Astrocyte (in vitro differentiated cells and primary cell): ENCODE data around the gene OSMR. TPM values are rescaled to one million over a fixed set of nuclear protein-coding genes. Genes with fewer than 3 reads are reported as not detected.
A peak's percentile ranks its signal among the peaks of the same experiment; 100 is the strongest.

Source experiments
- DNase-seq: peaks from one replicate; pipeline ENCODE4 v3.0.0-alpha.2; 2010; ENCODE audit warnings: low read depth
- FAIRE-seq: peaks from 2 replicates; lab custom pipeline; 2011; peaks lifted over from hg19 to GRCh38; lab: Jason Lieb, UNC
- H2AFZ ChIP-seq: 2 replicates; pipeline ENCODE4 v1.6.0; 2012; ENCODE audit warnings: low read depth, low read length, inconsistent platforms
- H3K27ac ChIP-seq: 2 replicates; pipeline ENCODE4 v1.5.1; 2011; ENCODE audit warnings: low read depth, low read length, inconsistent platforms
- H3K27me3 ChIP-seq: 2 replicates; pipeline ENCODE4 v1.6.0; 2011; ENCODE audit warnings: low read length, inconsistent platforms; ENCODE audit not compliant: insufficient read depth
- H3K36me3 ChIP-seq: 2 replicates; pipeline ENCODE4 v1.5.1; 2011; ENCODE audit warnings: low read length, inconsistent platforms; ENCODE audit not compliant: insufficient read depth
- H3K4me1 ChIP-seq: 2 replicates; pipeline ENCODE4 v1.5.1; 2011; ENCODE audit warnings: low read length, inconsistent platforms; ENCODE audit not compliant: insufficient read depth
- H3K4me2 ChIP-seq: 2 replicates; pipeline ENCODE4 v1.6.0; 2012; ENCODE audit warnings: low read length, inconsistent platforms
- H3K4me3 ChIP-seq: 2 replicates; pipeline ENCODE4 v1.5.1; 2011; ENCODE audit warnings: low read depth, mild to moderate bottlenecking, low read length, inconsistent platforms; ENCODE audit not compliant: insufficient read depth
- H3K79me2 ChIP-seq: 2 replicates; pipeline ENCODE4 v1.6.0; 2012; ENCODE audit warnings: mild to moderate bottlenecking, low read length, inconsistent platforms; ENCODE audit not compliant: insufficient read depth
- H3K9ac ChIP-seq: 2 replicates; pipeline ENCODE4 v1.6.0; 2012; ENCODE audit warnings: mild to moderate bottlenecking, low read length, inconsistent platforms
- H3K9me3 ChIP-seq: 2 replicates; pipeline ENCODE4 v1.5.1; 2012; ENCODE audit warnings: low read depth, mild to moderate bottlenecking, low read length, inconsistent platforms; ENCODE audit not compliant: insufficient read depth
- H4K20me1 ChIP-seq: 2 replicates; pipeline ENCODE4 v1.6.0; 2012; ENCODE audit warnings: low read length, inconsistent platforms; ENCODE audit not compliant: insufficient read depth
- H3K27ac Mint-ChIP-seq: one replicate; pipeline ENCODE4 v1.8.0; 2021; ENCODE audit warnings: mild to moderate bottlenecking, mixed read lengths; ENCODE audit not compliant: unreplicated experiment
- H3K27me3 Mint-ChIP-seq: one replicate; pipeline ENCODE4 v1.8.0; 2021; ENCODE audit warnings: low read depth, mixed read lengths; ENCODE audit not compliant: unreplicated experiment
- H3K36me3 Mint-ChIP-seq: one replicate; pipeline ENCODE4 v1.8.0; 2021; ENCODE audit warnings: low read depth, mixed read lengths; ENCODE audit not compliant: unreplicated experiment
- H3K4me1 Mint-ChIP-seq: one replicate; pipeline ENCODE4 v1.8.0; 2021; ENCODE audit warnings: low read depth, mixed read lengths; ENCODE audit not compliant: unreplicated experiment
- H3K4me3 Mint-ChIP-seq: one replicate; pipeline ENCODE4 v1.8.0; 2021; ENCODE audit warnings: mild to moderate bottlenecking, moderate library complexity, mixed read lengths; ENCODE audit not compliant: unreplicated experiment
- H3K9me3 Mint-ChIP-seq: one replicate; pipeline ENCODE4 v1.8.0; 2021; ENCODE audit warnings: mild to moderate bottlenecking, mixed read lengths; ENCODE audit not compliant: unreplicated experiment
- EZH2 ChIP-seq: IDR thresholded peaks from 2 replicates; pipeline ENCODE4 v1.6.1; 2012; ENCODE audit warnings: mild to moderate bottlenecking, low read length, inconsistent platforms; ENCODE audit not compliant: insufficient read depth
- total RNA-seq: library from RNA; stranded (reverse); gene quantifications from 2 replicates; pipeline ENCODE4 v1.2.1, GENCODE V29; 2021
- TF ChIP-seq, protein P1 (sequence below): IDR thresholded peaks from 2 replicates; pipeline ENCODE4 v1.5.1; 2011; ENCODE audit warnings: low read depth, mild to moderate bottlenecking, inconsistent platforms, low read length, moderate library complexity; ENCODE audit not compliant: insufficient read depth

OSMR gene
- total RNA-seq, 1 donor from 2014 or later, result 38.6 TPM

DNA sequence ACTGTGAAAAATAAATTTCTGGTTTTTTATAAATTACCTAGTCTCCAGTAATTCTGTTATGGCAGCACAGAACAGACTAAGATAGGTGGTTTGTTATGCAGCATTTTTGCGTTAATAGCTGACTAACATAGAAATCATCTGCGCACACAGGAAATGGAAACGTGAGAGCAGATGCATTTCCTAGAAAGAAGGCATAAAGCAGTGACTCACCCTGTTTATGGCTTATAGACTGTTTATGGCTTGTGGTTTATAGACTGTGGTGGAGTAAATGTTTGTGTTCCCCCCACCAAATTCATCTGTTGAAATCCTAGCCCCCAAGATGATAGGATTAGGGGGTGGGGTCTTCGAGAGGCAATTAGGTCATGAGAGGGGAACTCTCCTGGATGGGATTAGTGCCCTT is 18.3 kb upstream of the OSMR start:
- H3K4me3 ChIP-seq, result no peak overlapping the region
- H3K79me2 ChIP-seq, result peaks cover 6% of the 10 kb centered on the region
- H3K9ac ChIP-seq, result no peak overlapping the region
- no peak overlapping the region for H3K27ac Mint-ChIP-seq
- H3K27me3 Mint-ChIP-seq, result no peaks in the 10 kb centered on the region
- H3K27ac ChIP-seq, result peak overlapping the region; percentile 24
- no peaks in the 10 kb centered on the region for H3K27me3 ChIP-seq
- TF ChIP-seq, protein P1, sequence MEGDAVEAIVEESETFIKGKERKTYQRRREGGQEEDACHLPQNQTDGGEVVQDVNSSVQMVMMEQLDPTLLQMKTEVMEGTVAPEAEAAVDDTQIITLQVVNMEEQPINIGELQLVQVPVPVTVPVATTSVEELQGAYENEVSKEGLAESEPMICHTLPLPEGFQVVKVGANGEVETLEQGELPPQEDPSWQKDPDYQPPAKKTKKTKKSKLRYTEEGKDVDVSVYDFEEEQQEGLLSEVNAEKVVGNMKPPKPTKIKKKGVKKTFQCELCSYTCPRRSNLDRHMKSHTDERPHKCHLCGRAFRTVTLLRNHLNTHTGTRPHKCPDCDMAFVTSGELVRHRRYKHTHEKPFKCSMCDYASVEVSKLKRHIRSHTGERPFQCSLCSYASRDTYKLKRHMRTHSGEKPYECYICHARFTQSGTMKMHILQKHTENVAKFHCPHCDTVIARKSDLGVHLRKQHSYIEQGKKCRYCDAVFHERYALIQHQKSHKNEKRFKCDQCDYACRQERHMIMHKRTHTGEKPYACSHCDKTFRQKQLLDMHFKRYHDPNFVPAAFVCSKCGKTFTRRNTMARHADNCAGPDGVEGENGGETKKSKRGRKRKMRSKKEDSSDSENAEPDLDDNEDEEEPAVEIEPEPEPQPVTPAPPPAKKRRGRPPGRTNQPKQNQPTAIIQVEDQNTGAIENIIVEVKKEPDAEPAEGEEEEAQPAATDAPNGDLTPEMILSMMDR, result no peak
- DNase-seq (peak; percentile 50), FAIRE-seq (no peak)
- H3K4me1 ChIP-seq, result peaks cover 10% of the 10 kb centered on the region
- H3K4me1 Mint-ChIP-seq, result no peaks in the 10 kb centered on the region
- peaks cover 9% of the 10 kb centered on the region for H3K36me3 Mint-ChIP-seq
- no peaks in the 10 kb centered on the region for H3K9me3 Mint-ChIP-seq
- H3K9me3 ChIP-seq, result no peaks in the 10 kb centered on the region
- H3K36me3 ChIP-seq, result no peaks in the 10 kb centered on the region
- H4K20me1 ChIP-seq, result peaks cover 15% of the 10 kb centered on the region
- H3K4me3 Mint-ChIP-seq, result no peak overlapping the region
- H2AFZ ChIP-seq, result no peak overlapping the region
- no peak overlapping the region for H3K4me2 ChIP-seq

DNA sequence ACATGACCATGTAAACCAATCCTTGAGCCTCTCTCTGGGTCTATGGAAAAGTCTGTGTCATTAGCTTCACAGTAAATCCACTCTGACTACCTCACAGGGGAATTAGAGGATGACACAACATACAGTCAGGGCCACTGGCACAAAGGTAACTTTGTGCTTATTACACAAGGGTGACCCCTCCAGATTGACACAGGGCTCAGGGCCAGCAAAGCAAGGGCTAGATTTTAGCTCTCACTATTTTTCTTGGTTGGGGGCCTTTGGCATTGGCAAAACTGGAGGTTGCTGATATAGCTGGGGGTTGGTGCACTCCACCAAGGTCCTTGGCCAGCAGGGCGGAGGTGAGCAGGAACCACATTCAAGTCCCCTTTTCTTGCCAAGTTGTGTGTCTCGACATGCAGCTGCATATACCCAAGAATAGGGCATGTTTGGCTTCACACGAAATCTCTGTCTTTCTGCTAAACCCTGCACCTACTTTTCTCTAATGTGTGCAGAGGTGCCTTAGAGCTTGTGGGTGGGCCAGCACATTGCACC is 15.2 kb upstream of the OSMR start:
- FAIRE-seq, result no peak

DNA sequence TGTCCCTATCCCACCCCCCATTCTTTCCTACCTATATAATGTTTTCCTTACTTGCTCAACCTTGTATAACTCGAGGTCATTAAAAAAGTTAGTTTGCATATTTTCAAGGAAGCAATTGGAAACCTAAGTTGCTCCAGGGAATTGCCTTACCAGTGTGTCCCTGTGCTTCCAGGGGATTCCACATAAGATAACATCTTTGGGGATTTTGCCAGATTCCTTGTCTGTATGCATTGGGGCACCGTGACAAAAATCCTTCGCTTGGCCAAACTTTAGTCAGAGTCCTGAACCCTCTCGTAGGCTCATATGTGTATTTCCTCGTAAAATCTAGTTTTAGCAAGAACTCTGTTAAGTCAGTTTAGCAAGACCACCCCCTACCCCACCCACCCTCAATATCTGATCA is 14.7 kb upstream of the OSMR start:
- FAIRE-seq (no peak), DNase-seq (no peak)
- Mint-ChIP-seq H3K27ac (no peak overlapping the region), H3K4me1 (peaks cover 8% of the 10 kb centered on the region), H3K4me3 (no peak overlapping the region), H3K9me3 (no peaks in the 10 kb centered on the region), H3K36me3 (peaks cover 9% of the 10 kb centered on the region), H3K27me3 (no peaks in the 10 kb centered on the region)
- Histone ChIP-seq H3K4me1 (peaks cover 5% of the 10 kb centered on the region), H3K36me3 (no peaks in the 10 kb centered on the region), H4K20me1 (peaks cover 15% of the 10 kb centered on the region), H3K9me3 (no peaks in the 10 kb centered on the region), H3K79me2 (peaks cover 8% of the 10 kb centered on the region), H3K4me2 (no peak overlapping the region), H3K27ac (no peak overlapping the region), H2AFZ (no peak overlapping the region), H3K4me3 (no peak overlapping the region), H3K27me3 (no peaks in the 10 kb centered on the region), H3K9ac (no peak overlapping the region)
- TF ChIP-seq, protein P1, result no peak
- no peak for TF ChIP-seq EZH2

More for the DNA sequence above, 15.2 kb upstream of the OSMR start:
- Histone ChIP-seq H2AFZ (no peak overlapping the region), H3K9ac (no peak overlapping the region), H3K4me1 (peaks cover 10% of the 10 kb centered on the region), H3K4me3 (no peak overlapping the region), H3K9me3 (no peaks in the 10 kb centered on the region), H3K4me2 (no peak overlapping the region), H4K20me1 (peaks cover 15% of the 10 kb centered on the region), H3K79me2 (peaks cover 8% of the 10 kb centered on the region), H3K27ac (no peak overlapping the region), H3K36me3 (no peaks in the 10 kb centered on the region), H3K27me3 (no peaks in the 10 kb centered on the region)
- H3K9me3 Mint-ChIP-seq, result no peaks in the 10 kb centered on the region
- TF ChIP-seq, protein P1, result no peak
- no peak for TF ChIP-seq EZH2
- DNase-seq, result no peak
- H3K4me3 Mint-ChIP-seq, result no peak overlapping the region
- peaks cover 9% of the 10 kb centered on the region for H3K36me3 Mint-ChIP-seq
- H3K4me1 Mint-ChIP-seq, result peaks cover 3% of the 10 kb centered on the region
- H3K27me3 Mint-ChIP-seq, result no peaks in the 10 kb centered on the region
- no peak overlapping the region for H3K27ac Mint-ChIP-seq
